PC-3 (cell line): ENCODE measurements around the gene PPIL3.

ENCODE experiments used
- CTCF ChIP-seq: fragments of 300-600 bp; sonication (generic); conservative IDR thresholded peaks from 2 replicates; pipeline ENCODE4 v1.5.1; 2017; ENCODE audit warnings: antibody characterized with exemption, low read depth, mild to moderate bottlenecking, low read length
- EZH2 ChIP-seq: fragments of 300-600 bp; sonication (generic); IDR thresholded peaks from one replicate; pipeline ENCODE4 v1.6.1; 2017; ENCODE audit warnings: antibody characterized with exemption, mild to moderate bottlenecking, low read length; ENCODE audit not compliant: unreplicated experiment
- EZH2phosphoT487 ChIP-seq: fragments of 300-600 bp; sonication (generic); IDR thresholded peaks from 2 replicates; pipeline ENCODE4 v1.6.1; 2018; ENCODE audit warnings: mild to moderate bottlenecking, antibody characterized with exemption, low read length, borderline replicate concordance

GRCh38 chr2:200888704-200889625, at the start of gene PPIL3, which contains the start of gene NIF3L1:
- TF ChIP-seq CTCF (no peak), EZH2 (no peak), EZH2phosphoT487 (no peak)
